OCI-LY3 (cell line): ENCODE measurements around the gene ABL2.

Source experiments
- CTCF ChIP-seq: fragments of 200-600, 300-600 bp; sonication (generic); IDR thresholded peaks from 2 replicates; pipeline ENCODE4 v1.5.1; 2014; ENCODE audit warnings: antibody characterized with exemption, low read length, low read depth
- EZH2phosphoT487 ChIP-seq: fragments of 200-600 bp; shearing (Covaris generic); IDR thresholded peaks from 2 replicates; pipeline ENCODE4 v1.6.1; 2018; ENCODE audit warnings: antibody characterized with exemption, mixed run types, low read depth

- no peak for TF ChIP-seq CTCF
- TF ChIP-seq EZH2phosphoT487, result no peak
Observed at GRCh38 chr1:179178183-179178582, 51.3 kb downstream of the ABL2 start.
